Measurements from ENCODE around the gene CFAP99.

DNA sequence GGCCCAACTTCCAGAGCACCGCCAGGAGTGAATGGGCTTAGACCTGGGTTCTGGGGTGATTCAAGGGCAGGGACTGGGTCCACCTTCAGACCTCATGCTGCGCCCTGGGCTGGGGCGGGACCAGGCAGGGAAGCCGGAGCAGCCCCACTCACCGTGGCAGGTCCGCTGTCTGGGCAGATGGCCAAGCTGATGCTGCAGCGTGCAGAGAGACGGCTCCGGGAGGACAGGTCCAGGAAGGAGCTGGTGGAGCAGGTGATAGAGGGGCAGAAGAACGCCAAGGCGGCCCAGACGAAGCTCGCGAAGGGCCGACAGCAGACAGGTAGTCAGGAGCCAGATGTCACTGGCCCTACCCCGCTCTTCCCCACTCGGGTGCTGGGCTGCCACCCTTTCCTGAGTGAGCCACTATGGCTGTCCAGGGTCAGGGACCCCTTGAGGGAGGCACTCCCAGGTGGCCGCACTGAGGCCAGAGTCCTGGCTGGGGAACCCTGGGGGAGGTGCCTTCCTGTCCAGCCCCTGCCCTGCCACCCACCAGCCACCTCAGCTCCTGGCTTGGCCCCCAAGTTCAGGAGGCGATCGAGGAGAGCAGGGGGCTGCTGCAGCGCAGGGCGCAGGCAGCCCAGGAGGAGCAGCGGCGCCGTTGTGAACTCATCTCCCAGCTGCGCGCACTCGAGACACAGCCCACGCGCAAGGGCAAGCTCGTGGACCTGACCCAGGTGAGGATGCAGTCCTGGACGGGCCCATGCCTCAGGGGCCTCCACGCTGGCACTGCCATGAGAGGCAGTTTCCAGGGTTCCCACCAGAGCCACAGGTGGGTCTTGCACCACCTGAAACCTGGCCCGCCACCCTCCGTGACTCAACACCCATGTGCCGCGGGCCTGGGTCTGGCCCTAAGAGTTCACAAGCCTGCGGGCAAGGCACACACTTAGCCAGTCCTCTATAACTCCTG lies 40.1 kb downstream of the CFAP99 start:
- TF ChIP-seq POLR2AphosphoS5 (IDR thresholded peaks at IDR 0.05; ENCODE audit: low read depth, low read length) (no peak), POLR2A (IDR thresholded peaks at IDR 0.05; ENCODE audit: low read depth, low read length) (no peak), TAF1 (IDR thresholded peaks at IDR 0.05; ENCODE audit: borderline replicate concordance, low read depth, low read length) (no peak)
